Nephron (organoid): Measurements from ENCODE around the gene LENG9.

Experiments used
- H3K27ac Mint-ChIP-seq, 3 experiments: 2 replicates each; pipeline ENCODE4 v1.8.0; 2020; ENCODE audit warnings: mixed read lengths in 3 of 3, mild to moderate bottlenecking in 2 of 3, moderate library complexity in 1 of 3
- H3K27me3 Mint-ChIP-seq: 2 replicates; pipeline ENCODE4 v1.8.0; 2021; ENCODE audit warnings: low read depth, mild to moderate bottlenecking, moderate library complexity, mixed read lengths
- H3K36me3 Mint-ChIP-seq: 2 replicates; pipeline ENCODE4 v1.8.0; 2020; ENCODE audit warnings: low read depth, mixed read lengths
- H3K4me1 Mint-ChIP-seq: 2 replicates; pipeline ENCODE4 v1.8.0; 2020; ENCODE audit warnings: mixed read lengths
- H3K4me3 Mint-ChIP-seq, 3 experiments: 2 replicates each; pipeline ENCODE4 v1.8.0; 2020; ENCODE audit warnings: mild to moderate bottlenecking in 3 of 3, mixed read lengths in 3 of 3, moderate library complexity in 2 of 3
- H3K9me3 Mint-ChIP-seq: 2 replicates; pipeline ENCODE4 v1.8.0; 2020; ENCODE audit warnings: mixed read lengths
- CTCF ChIP-seq, 3 experiments: fragments of 200-600 bp; sonication (generic); IDR thresholded peaks; one replicate each; pipeline ENCODE4 v1.5.0; 2021; ENCODE audit warnings: antibody characterized with exemption in 3 of 3; ENCODE audit not compliant: unreplicated experiment in 3 of 3

Gene LENG9

GRCh38 chr19:54421521-54421920 lies 42.1 kb downstream of the LENG9 start:
- Mint-ChIP-seq H3K9me3 (no peaks in the 10 kb centered on the region), H3K27me3 (peaks cover 32% of the 10 kb centered on the region), H3K36me3 (no peaks in the 10 kb centered on the region), H3K4me3 (no peak overlapping the region), H3K27ac (peak overlapping the region; percentile 31 to 52 (median 31)), H3K4me1 (peaks cover 28% of the 10 kb centered on the region)
- TF ChIP-seq CTCF (IDR thresholded peaks at IDR 0.05; ENCODE audit: unreplicated experiment in 3 of 3) = no peak

GRCh38 chr19:54421169-54421516 lies 42.4 kb downstream of the LENG9 start:
- Mint-ChIP-seq H3K4me1 (peaks cover 28% of the 10 kb centered on the region), H3K27ac (peak overlapping the region; percentile 31 to 52 (median 31)), H3K27me3 (peaks cover 32% of the 10 kb centered on the region), H3K4me3 (no peak overlapping the region), H3K9me3 (no peaks in the 10 kb centered on the region), H3K36me3 (no peaks in the 10 kb centered on the region)
- TF ChIP-seq CTCF (IDR thresholded peaks at IDR 0.05; ENCODE audit: unreplicated experiment in 3 of 3) = no peak

- H3K36me3 Mint-ChIP-seq = no peaks in the 10 kb centered on the region
- TF ChIP-seq CTCF (IDR thresholded peaks at IDR 0.05; ENCODE audit: unreplicated experiment in 3 of 3) = no peak
- peaks cover 31% of the 10 kb centered on the region for H3K27me3 Mint-ChIP-seq
- H3K9me3 Mint-ChIP-seq = no peaks in the 10 kb centered on the region
- H3K4me3 Mint-ChIP-seq = peak overlapping the region; percentile 14 to 58 (median 18)
- peaks cover 28% of the 10 kb centered on the region for H3K4me1 Mint-ChIP-seq
- H3K27ac Mint-ChIP-seq = peak overlapping the region; percentile 59 to 81 (median 61)
These were observed 43.0 kb downstream of the LENG9 start for GRCh38 chr19:54420383-54421168.

GRCh38 chr19:54420068-54420382 lies 43.6 kb downstream of the LENG9 start:
- peak overlapping the region; percentile 59 to 81 (median 61) for H3K27ac Mint-ChIP-seq
- no peaks in the 10 kb centered on the region for H3K9me3 Mint-ChIP-seq

GRCh38 chr19:54418930-54419800 lies 44.4 kb downstream of the LENG9 start:
- Mint-ChIP-seq H3K9me3 (peaks cover 2% of the 10 kb centered on the region), H3K27ac (peak overlapping the region; percentile 59 to 81 (median 61)), H3K4me1 (peaks cover 28% of the 10 kb centered on the region), H3K4me3 (peak overlapping the region; percentile 7 to 57 (median 47)), H3K36me3 (no peaks in the 10 kb centered on the region), H3K27me3 (peaks cover 39% of the 10 kb centered on the region)
- no peak for TF ChIP-seq CTCF (IDR thresholded peaks at IDR 0.05; ENCODE audit: unreplicated experiment in 3 of 3)

More at GRCh38 chr19:54420068-54420382, 43.6 kb downstream of the LENG9 start:
- Mint-ChIP-seq H3K36me3 (no peaks in the 10 kb centered on the region), H3K27me3 (peaks cover 30% of the 10 kb centered on the region), H3K4me1 (peaks cover 28% of the 10 kb centered on the region), H3K4me3 (peak overlapping the region; percentile 7 to 57 (median 47))
- TF ChIP-seq CTCF (IDR thresholded peaks at IDR 0.05; ENCODE audit: unreplicated experiment in 3 of 3) = no peak
